ENCODE measurements around the gene KCTD3. TPM values are rescaled to one million over a fixed set of nuclear protein-coding genes. Genes with fewer than 3 reads are reported as not detected.

KCTD3 gene
- total RNA-seq, 6 donors from 2014 or later = 17.9 to 55.4 (median 29.2) TPM

GRCh38 chr1:215569986-215570824 lies 3.1 kb downstream of the KCTD3 start:
- DNase-seq (no peak), ATAC-seq (ENCODE audit: low FRiP score in 2 of 2) (no peak)
- Histone ChIP-seq H3K4me1 (peaks cover 10 to 33% (median 26%) of the 10 kb centered on the region in 4 donors), H3K36me3 (peaks cover 0 to 4% (median 0%) of the 10 kb centered on the region in 4 donors), H3K27ac (peak overlapping the region in 2 of 4 donors; percentile 2 to 89), H3K4me3 (peak overlapping the region in 1 of 4 donors; percentile 87), H3K27me3 (no peaks in the 10 kb centered on the region), H3K9me3 (no peaks in the 10 kb centered on the region)
- WGBS, 2 donors = 63 to 71% methylated on average over 3 of the region's 3 CpGs
- TF ChIP-seq POLR2A (IDR thresholded peaks at IDR 0.05) (no peak), EP300 (IDR thresholded peaks at IDR 0.05) (no peak), CTCF (IDR thresholded peaks at IDR 0.05) (no peak)

- Histone ChIP-seq H3K4me3 (no peak overlapping the region), H3K36me3 (peaks cover 3 to 67% (median 7%) of the 10 kb centered on the region in 4 donors), H3K27ac (no peak overlapping the region), H3K9me3 (no peaks in the 10 kb centered on the region), H3K4me1 (no peaks in the 10 kb centered on the region), H3K27me3 (no peaks in the 10 kb centered on the region)
- ATAC-seq (ENCODE audit: low FRiP score in 2 of 2) (no peak), DNase-seq (no peak)
- TF ChIP-seq POLR2AphosphoS5 (IDR thresholded peaks at IDR 0.05) (no peak), EP300 (IDR thresholded peaks at IDR 0.05) (no peak), POLR2A (IDR thresholded peaks at IDR 0.05) (no peak), CTCF (IDR thresholded peaks at IDR 0.05) (no peak)
- 93 to 95% methylated on average over 2 of the region's 2 CpGs for WGBS, 2 donors
Measured at GRCh38 chr1:215581896-215582295, 14.8 kb downstream of the KCTD3 start.

- Histone ChIP-seq H3K36me3 (peaks cover 3 to 57% (median 6%) of the 10 kb centered on the region in 4 donors), H3K27me3 (no peaks in the 10 kb centered on the region), H3K9me3 (no peaks in the 10 kb centered on the region), H3K27ac (no peak overlapping the region), H3K4me1 (no peaks in the 10 kb centered on the region), H3K4me3 (no peak overlapping the region)
- WGBS, 2 donors = 80 to 83% methylated on average over 5 of the region's 5 CpGs
- ATAC-seq (ENCODE audit: low FRiP score in 2 of 2) (no peak), DNase-seq (no peak)
- TF ChIP-seq EP300 (IDR thresholded peaks at IDR 0.05) (no peak), POLR2A (IDR thresholded peaks at IDR 0.05) (no peak)
Measured at GRCh38 chr1:215583185-215583749, 16.2 kb downstream of the KCTD3 start.

GRCh38 chr1:215584389-215584788 lies 17.3 kb downstream of the KCTD3 start:
- Histone ChIP-seq H3K36me3 (peaks cover 0 to 51% (median 5%) of the 10 kb centered on the region in 4 donors), H3K27ac (no peak overlapping the region), H3K27me3 (no peaks in the 10 kb centered on the region), H3K4me1 (no peaks in the 10 kb centered on the region), H3K4me3 (no peak overlapping the region), H3K9me3 (no peaks in the 10 kb centered on the region)
- WGBS, 2 donors = 95% methylated on average over 1 of the region's 1 CpG
- TF ChIP-seq POLR2A (IDR thresholded peaks at IDR 0.05) (no peak), CTCF (IDR thresholded peaks at IDR 0.05) (no peak), EP300 (IDR thresholded peaks at IDR 0.05) (no peak), POLR2AphosphoS5 (IDR thresholded peaks at IDR 0.05) (no peak)
- no peak for DNase-seq
- ATAC-seq (ENCODE audit: low FRiP score in 2 of 2) = no peak

- peaks cover 0 to 12% (median 6%) of the 10 kb centered on the region in 4 donors for H3K4me1 ChIP-seq
- DNase-seq (no peak), ATAC-seq (ENCODE audit: low FRiP score in 2 of 2) (no peak)
- H3K27ac ChIP-seq = no peak overlapping the region
- H3K4me3 ChIP-seq = no peak overlapping the region
- H3K9me3 ChIP-seq = no peaks in the 10 kb centered on the region
- TF ChIP-seq CTCF (IDR thresholded peaks at IDR 0.05) (no peak), POLR2A (IDR thresholded peaks at IDR 0.05) (no peak), EP300 (IDR thresholded peaks at IDR 0.05) (no peak), POLR2AphosphoS5 (IDR thresholded peaks at IDR 0.05) (no peak)
- H3K36me3 ChIP-seq = peaks cover 0 to 25% (median 3%) of the 10 kb centered on the region in 4 donors
- WGBS, 2 donors = 57 to 67% methylated on average over 4 of the region's 4 CpGs
- no peaks in the 10 kb centered on the region for H3K27me3 ChIP-seq
Measured at GRCh38 chr1:215589650-215590435, 22.7 kb downstream of the KCTD3 start.
